Activated CD4-positive, alpha-beta T cell treated with anti-CD3 and anti-CD28 coated beads, Interleukin-10, Interleukin-2, amounts not matched to agents 100 ng/mL and 50 ng/mL, durations not matched to agents 16 hours and 8 hours (primary cell): ENCODE data around the gene MTIF3.
A peak's percentile ranks its signal among the peaks of the same experiment; 100 is the strongest.
"Not testable (repeated sequence)": the region's sequence is repeated elsewhere in the genome, so short reads cannot be mapped to it uniquely, and the experiment has no call there.

ENCODE experiments used
- DNase-seq: peaks from one replicate; pipeline ENCODE4 v3.0.0-alpha.2; 2020

MTIF3 gene

DNA sequence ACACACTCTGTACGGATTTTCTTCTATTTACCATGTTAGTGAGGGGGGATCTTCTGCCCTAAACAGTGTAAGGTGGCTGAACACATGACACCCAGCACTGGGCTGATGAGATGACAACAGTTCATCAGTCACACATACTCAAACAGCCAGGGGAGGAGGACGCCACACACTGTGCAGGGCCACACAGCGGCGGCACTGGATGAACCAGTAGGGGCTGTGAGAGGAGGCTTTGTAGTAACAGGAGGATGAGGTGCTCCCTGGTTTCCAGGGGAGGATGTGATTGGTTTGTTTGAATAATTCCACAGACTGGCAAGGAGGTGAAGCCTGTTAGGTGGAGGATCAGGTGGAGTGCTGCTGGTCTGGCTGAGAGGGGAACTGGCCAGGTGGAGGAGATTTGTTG lies 42.3 kb downstream of the MTIF3 start:
- DNase-seq: no peak

GRCh38 chr13:27406178-27406939 lies 44.0 kb downstream of the MTIF3 start:
- DNase-seq: peak; percentile 64

DNA sequence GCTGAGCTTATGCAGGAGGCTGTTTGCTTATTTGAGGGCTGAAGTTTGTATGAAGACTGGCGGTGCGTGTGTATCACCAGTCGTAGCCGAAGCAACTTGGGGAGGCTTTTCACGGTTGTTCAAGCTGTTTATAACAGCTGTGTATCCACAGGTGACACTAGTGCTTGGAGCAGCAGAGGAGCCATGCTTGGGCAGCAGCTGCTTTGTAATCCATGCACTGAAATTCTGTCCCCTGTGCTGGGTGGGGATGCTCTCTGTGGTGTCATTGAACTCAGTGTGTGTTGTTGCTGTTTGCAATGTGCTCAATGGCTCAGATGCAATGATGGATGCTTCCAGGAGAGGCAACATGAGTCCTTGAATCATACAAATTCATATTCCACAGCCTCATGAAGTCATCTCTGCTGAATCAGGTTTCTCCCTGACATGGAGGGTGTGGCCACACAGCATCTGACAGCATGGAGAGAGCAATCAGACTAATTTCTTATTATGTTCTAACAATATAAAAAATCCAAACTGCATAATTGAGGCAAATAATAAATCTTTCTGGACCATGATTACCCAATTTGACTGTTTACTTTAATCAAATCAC lies 44.7 kb downstream of the MTIF3 start:
- DNase-seq: no peak

DNA sequence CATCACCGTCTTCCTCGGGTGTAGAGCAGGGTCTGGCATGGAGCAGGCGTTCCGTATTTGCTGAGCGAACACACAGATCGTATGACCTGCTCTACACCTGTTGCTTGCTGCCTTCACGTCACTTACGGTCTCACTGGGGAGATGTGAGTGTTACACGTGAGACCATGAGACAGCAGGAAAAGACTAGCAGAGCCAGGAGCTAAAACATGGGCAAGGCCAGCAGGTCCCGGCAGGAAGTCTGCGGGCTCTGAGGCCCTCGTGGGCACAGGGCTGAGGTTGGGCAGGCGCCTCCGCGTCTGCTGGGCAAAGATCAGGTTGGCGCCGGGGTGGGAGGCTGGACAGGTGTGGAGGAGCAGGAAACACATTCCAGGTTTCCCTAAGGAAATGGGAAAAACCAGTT lies 45.7 kb downstream of the MTIF3 start:
- DNase-seq: no peak

GRCh38 chr13:27403727-27404385 lies 46.5 kb downstream of the MTIF3 start:
- no peak for DNase-seq

DNA sequence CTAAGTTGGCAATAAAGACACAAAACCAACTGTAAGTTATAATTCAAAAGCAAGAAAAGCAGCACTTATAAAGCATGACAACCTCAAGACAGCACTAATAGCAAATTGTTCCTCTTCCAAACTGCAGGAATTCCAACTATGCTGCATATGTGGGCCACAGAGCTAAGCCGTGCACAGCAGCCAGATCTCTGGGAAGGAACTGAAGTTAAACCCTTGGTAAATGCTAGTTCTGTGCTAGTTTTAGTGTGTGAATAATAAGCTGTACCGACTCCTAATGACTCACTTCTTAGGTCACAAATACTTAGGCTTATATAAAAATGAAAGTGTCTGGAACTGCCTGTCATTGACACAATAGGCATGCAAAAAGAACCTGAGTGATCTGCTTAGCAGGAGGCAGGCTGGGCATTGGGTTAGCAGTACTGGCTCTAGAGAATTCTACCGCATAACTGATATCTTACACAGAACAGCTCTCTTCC lies 47.1 kb downstream of the MTIF3 start:
- peak; percentile 34 for DNase-seq

GRCh38 chr13:27401210-27401609 lies 49.2 kb downstream of the MTIF3 start:
- no peak for DNase-seq

- not testable (repeated sequence) for DNase-seq
Measured at GRCh38 chr13:27400405-27400804, 50.0 kb downstream of the MTIF3 start.

- DNase-seq: no peak
Measured at GRCh38 chr13:27398360-27398759, 52.0 kb downstream of the MTIF3 start.

DNA sequence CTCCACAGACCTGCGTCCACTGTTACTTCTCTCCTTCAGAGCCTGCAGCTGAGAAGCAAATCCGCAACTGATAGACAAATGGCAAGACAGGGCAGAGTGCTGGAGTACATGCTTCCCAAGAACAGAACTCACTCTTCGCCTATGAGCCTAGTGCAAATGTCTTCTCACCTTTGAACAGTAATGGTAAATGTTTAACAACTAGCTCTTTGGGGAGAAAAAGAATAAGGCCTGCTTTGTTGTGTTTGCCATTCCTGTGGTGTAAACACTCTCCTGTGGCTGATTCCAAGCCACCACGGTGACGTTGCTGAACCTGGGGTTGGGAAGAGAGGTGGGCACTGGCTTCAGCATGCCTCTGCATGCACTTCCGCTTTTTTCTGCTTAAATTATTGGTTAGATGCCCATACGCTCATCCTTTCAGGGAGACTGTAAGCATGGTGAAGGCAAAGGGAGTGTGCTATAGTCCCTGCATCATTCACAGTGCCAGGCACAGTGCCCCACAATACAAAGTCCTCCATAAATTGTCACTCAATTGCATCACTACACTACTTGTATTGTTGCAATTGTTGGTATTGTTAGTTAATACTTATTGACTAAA lies 54.0 kb downstream of the MTIF3 start:
- no peak for DNase-seq

GRCh38 chr13:27395007-27395510 lies 55.3 kb downstream of the MTIF3 start:
- no peak for DNase-seq

DNA sequence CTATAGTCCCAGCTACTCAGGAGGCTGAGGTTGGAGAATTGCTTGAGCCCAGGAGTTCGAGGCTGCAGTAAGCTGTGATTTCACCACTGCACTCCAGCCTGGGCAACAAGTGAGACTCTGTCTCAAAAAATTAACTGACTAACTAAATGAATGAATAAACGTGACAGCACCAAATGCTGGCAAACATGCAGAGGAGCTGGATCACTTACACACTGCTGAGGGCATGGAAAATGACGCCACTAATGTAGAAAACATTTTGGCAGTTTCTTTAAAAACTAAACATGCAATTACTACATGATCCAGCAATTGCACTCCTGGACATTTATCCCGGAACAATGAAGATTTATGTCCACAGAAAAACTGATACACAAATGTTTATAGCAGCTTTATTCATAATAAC lies 57.3 kb downstream of the MTIF3 start:
- no peak for DNase-seq

- no peak for DNase-seq
Measured at GRCh38 chr13:27391471-27391870, 58.9 kb downstream of the MTIF3 start.

GRCh38 chr13:27389891-27390290 lies 60.5 kb downstream of the MTIF3 start:
- DNase-seq: no peak

- no peak for DNase-seq
Measured at GRCh38 chr13:27388241-27388640, 62.1 kb downstream of the MTIF3 start.
